ENCODE data around the gene ZNF532. TPM values are rescaled to one million over a fixed set of nuclear protein-coding genes. Genes with fewer than 3 reads are reported as not detected.

ZNF532 gene
- total RNA-seq, 1 experiment from 2014 or later: 118 TPM

DNA sequence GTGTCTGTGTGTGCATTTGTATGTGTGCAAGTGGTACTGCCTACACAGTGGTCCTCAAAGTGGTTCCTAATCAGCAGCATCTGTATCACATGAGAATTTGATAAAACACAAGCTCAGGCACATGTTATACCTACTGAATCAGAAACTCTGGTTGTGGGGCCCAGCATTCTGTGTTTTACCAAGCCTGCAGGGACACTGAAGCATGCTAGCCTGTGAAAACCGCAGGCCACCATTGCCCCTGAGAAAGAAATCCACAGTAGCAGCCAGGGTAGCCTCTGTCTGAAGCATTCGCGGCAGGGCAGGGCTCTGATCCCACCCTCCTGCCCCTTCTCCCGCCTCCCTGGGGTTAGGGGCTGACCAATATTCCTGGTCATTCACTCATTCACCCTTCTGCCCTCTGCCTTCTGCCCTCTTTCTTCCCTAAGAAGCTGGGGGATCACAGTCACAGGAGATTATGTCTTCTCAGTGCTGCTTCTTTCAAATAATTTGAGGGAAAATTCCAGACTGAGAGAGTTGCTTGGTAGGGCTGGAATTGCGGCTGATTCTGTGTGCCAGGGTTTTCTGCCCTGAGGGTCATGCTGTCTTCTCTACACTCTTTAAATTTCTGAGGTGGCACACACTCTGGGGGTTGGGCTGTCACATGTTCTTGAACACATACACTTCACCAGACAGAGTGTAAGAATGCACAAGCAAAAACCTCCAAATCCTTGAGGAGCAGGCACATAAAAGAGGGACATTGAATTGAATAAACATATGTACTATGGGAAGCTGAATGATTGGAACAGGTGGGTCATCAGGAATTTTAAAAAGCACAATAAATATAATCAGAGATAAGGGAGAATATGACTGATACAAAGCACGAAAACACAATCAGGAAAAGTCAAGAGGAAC is 148.4 kb downstream of the ZNF532 start:
- TF ChIP-seq, protein P1, sequence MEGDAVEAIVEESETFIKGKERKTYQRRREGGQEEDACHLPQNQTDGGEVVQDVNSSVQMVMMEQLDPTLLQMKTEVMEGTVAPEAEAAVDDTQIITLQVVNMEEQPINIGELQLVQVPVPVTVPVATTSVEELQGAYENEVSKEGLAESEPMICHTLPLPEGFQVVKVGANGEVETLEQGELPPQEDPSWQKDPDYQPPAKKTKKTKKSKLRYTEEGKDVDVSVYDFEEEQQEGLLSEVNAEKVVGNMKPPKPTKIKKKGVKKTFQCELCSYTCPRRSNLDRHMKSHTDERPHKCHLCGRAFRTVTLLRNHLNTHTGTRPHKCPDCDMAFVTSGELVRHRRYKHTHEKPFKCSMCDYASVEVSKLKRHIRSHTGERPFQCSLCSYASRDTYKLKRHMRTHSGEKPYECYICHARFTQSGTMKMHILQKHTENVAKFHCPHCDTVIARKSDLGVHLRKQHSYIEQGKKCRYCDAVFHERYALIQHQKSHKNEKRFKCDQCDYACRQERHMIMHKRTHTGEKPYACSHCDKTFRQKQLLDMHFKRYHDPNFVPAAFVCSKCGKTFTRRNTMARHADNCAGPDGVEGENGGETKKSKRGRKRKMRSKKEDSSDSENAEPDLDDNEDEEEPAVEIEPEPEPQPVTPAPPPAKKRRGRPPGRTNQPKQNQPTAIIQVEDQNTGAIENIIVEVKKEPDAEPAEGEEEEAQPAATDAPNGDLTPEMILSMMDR (conservative IDR thresholded peaks at IDR 0.05; ENCODE audit: low read depth, low read length): no peak
- no peak for TF ChIP-seq EZH2 (IDR thresholded peaks at IDR 0.05; ENCODE audit: borderline replicate concordance, low read depth, low read length, poor library complexity, severe bottlenecking)
- ChIA-PET CTCF (no interaction called here), POLR2A (ENCODE audit: low non-redundant PET) (interaction anchor here (0.6 kb wide), 1 partner anchor 204 kb away, joined by 5 read pairs; no protein-coding TSS in a partner anchor)
- Histone ChIP-seq H3K27me3 (replicated peaks; ENCODE audit: insufficient read depth, low read depth, low read length, poor library complexity) (no peaks in the 10 kb centered on the region), H3K36me3 (ENCODE audit: insufficient read depth, low read length, poor library complexity, severe bottlenecking) (no peaks in the 10 kb centered on the region), H3K4me3 (ENCODE audit: low read depth, low read length, poor library complexity, severe bottlenecking) (no peak overlapping the region), H3K9me3 (ENCODE audit: low read depth, low read length, poor library complexity, severe bottlenecking) (peaks cover 9% of the 10 kb centered on the region), H3K4me1 (ENCODE audit: insufficient read depth, low read length, poor library complexity, severe bottlenecking) (peaks cover 33% of the 10 kb centered on the region), H3K27ac (ENCODE audit: low read depth, low read length, poor library complexity, severe bottlenecking) (peak overlapping the region; percentile 23)
- BruUV-seq (replicated peaks): no TSS peak
- no peak for DNase-seq (ENCODE audit: low spot score)
- intact Hi-C loops (cut with micrococcal nuclease; ENCODE audit: unreplicated experiment): no loop called here

DNA sequence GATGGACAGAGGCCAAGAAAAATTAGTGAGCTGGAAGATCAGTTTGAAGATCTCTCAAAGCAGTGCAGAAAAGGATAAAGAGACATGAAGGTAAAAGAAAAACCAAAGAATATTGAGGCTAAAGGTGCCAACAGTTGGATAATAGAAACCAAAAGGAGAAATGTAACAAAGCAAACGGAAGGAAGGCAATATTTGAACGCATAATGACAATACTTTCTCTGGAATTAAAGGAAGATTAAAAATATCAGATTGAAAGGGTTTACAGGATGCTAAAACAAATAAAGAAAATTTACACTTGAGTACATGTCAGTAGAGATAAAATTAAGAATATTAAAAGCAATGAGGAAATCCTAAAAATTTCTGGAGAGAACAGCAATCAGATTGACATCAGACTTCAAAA is 149.1 kb downstream of the ZNF532 start:
- no peaks in the 10 kb centered on the region for H3K36me3 ChIP-seq (ENCODE audit: insufficient read depth, low read length, poor library complexity, severe bottlenecking)
- intact Hi-C loops (cut with micrococcal nuclease; ENCODE audit: unreplicated experiment): no loop called here
- H3K9me3 ChIP-seq (ENCODE audit: low read depth, low read length, poor library complexity, severe bottlenecking): peaks cover 14% of the 10 kb centered on the region
- CTCF ChIA-PET: no interaction called here
- H3K27me3 ChIP-seq (replicated peaks; ENCODE audit: insufficient read depth, low read depth, low read length, poor library complexity): no peaks in the 10 kb centered on the region
- TF ChIP-seq, protein P1 (conservative IDR thresholded peaks at IDR 0.05; ENCODE audit: low read depth, low read length): no peak
- TF ChIP-seq EZH2 (IDR thresholded peaks at IDR 0.05; ENCODE audit: borderline replicate concordance, low read depth, low read length, poor library complexity, severe bottlenecking): no peak
- DNase-seq (ENCODE audit: low spot score): no peak
- no TSS peak for BruUV-seq (replicated peaks)
- H3K27ac ChIP-seq (ENCODE audit: low read depth, low read length, poor library complexity, severe bottlenecking): peak overlapping the region; percentile 23
- peaks cover 26% of the 10 kb centered on the region for H3K4me1 ChIP-seq (ENCODE audit: insufficient read depth, low read length, poor library complexity, severe bottlenecking)
- POLR2A ChIA-PET (ENCODE audit: low non-redundant PET): no interaction called here
- H3K4me3 ChIP-seq (ENCODE audit: low read depth, low read length, poor library complexity, severe bottlenecking): no peak overlapping the region

DNA sequence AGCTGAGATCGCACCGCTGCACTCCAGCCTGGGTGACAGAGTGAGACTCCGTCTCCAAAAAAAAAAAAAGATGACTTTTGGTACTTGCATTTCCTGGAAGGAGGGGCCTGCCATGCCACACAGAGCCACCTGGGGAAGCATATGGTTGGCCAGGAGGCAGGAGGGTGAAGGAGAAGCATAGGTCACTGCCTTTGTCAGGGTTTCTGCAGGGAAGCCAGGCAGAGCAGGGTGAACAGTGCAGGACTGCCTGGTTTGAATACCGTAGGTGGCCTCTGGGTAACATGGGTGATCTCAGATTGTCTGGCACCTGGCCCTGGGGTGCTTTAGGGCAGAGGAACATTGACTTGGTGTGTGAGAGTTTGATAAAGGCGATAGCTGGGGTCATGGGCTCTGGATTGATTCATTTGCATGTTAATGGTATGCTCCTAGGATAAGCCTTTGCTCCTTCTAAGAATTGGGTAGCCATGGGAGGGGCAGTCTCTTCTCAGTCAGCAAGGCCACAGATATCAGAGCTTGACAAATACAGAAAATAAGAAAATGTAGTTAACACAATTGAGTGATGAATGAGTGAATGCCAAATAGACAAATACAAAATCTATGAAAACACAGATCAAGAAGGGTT is 151.0 kb downstream of the ZNF532 start:
- Histone ChIP-seq H3K4me3 (ENCODE audit: low read depth, low read length, poor library complexity, severe bottlenecking) (no peak overlapping the region), H3K9me3 (ENCODE audit: low read depth, low read length, poor library complexity, severe bottlenecking) (peaks cover 17% of the 10 kb centered on the region), H3K27ac (ENCODE audit: low read depth, low read length, poor library complexity, severe bottlenecking) (no peak overlapping the region), H3K27me3 (replicated peaks; ENCODE audit: insufficient read depth, low read depth, low read length, poor library complexity) (no peaks in the 10 kb centered on the region), H3K4me1 (ENCODE audit: insufficient read depth, low read length, poor library complexity, severe bottlenecking) (peaks cover 17% of the 10 kb centered on the region), H3K36me3 (ENCODE audit: insufficient read depth, low read length, poor library complexity, severe bottlenecking) (no peaks in the 10 kb centered on the region)
- intact Hi-C loops (cut with micrococcal nuclease; ENCODE audit: unreplicated experiment): no loop called here
- BruUV-seq (replicated peaks): no TSS peak
- ChIA-PET CTCF (no interaction called here), POLR2A (ENCODE audit: low non-redundant PET) (no interaction called here)
- no peak for TF ChIP-seq EZH2 (IDR thresholded peaks at IDR 0.05; ENCODE audit: borderline replicate concordance, low read depth, low read length, poor library complexity, severe bottlenecking)
- TF ChIP-seq, protein P1 (conservative IDR thresholded peaks at IDR 0.05; ENCODE audit: low read depth, low read length): no peak
- DNase-seq (ENCODE audit: low spot score): no peak
